ENCODE measurements around the gene PARP12.

DNA sequence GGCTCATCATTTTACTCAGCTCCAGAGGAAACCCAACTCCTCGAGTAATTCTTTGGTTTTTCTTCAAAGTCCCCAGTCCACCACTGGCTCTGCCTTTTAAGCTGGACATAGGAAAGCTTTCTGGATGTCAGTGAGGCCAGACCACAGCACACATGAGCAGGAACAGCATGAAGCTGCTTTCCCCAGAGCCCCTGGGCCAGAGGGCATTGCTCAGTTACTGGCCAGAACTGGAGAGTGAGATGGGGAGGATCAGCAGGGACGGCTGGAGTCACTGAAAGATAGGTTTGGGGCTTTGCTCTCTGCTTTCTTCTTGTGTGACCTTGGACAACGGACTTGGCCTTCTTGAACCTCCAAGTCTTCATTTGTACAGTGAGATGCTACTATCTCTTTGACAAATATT, 43.1 kb downstream of the PARP12 start:
- TF ChIP-seq TAF1 (IDR thresholded peaks at IDR 0.05; ENCODE audit: borderline replicate concordance, insufficient read depth, low read length) (no peak), SIN3A (IDR thresholded peaks at IDR 0.05; ENCODE audit: borderline replicate concordance, insufficient read depth, low read length) (no peak), POLR2AphosphoS5 (IDR thresholded peaks at IDR 0.05; ENCODE audit: low read depth, low read length) (no peak), FOXP2 (optimal IDR thresholded peaks at IDR 0.05; ENCODE audit: borderline replicate concordance, extremely low read depth, extremely low read length, insufficient read depth) (no peak)
- TF ChIP-seq, protein P1, sequence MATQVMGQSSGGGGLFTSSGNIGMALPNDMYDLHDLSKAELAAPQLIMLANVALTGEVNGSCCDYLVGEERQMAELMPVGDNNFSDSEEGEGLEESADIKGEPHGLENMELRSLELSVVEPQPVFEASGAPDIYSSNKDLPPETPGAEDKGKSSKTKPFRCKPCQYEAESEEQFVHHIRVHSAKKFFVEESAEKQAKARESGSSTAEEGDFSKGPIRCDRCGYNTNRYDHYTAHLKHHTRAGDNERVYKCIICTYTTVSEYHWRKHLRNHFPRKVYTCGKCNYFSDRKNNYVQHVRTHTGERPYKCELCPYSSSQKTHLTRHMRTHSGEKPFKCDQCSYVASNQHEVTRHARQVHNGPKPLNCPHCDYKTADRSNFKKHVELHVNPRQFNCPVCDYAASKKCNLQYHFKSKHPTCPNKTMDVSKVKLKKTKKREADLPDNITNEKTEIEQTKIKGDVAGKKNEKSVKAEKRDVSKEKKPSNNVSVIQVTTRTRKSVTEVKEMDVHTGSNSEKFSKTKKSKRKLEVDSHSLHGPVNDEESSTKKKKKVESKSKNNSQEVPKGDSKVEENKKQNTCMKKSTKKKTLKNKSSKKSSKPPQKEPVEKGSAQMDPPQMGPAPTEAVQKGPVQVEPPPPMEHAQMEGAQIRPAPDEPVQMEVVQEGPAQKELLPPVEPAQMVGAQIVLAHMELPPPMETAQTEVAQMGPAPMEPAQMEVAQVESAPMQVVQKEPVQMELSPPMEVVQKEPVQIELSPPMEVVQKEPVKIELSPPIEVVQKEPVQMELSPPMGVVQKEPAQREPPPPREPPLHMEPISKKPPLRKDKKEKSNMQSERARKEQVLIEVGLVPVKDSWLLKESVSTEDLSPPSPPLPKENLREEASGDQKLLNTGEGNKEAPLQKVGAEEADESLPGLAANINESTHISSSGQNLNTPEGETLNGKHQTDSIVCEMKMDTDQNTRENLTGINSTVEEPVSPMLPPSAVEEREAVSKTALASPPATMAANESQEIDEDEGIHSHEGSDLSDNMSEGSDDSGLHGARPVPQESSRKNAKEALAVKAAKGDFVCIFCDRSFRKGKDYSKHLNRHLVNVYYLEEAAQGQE (IDR thresholded peaks at IDR 0.05; ENCODE audit: insufficient read depth in 1 of 2, low read depth in 2 of 2, low read length in 2 of 2) = no peak

All from PFSK-1 (cell line).